Measurements from ENCODE around the gene SLC50A1. TPM values are rescaled to one million over a fixed set of nuclear protein-coding genes. Genes with fewer than 3 reads are reported as not detected.

SLC50A1 gene
- total and polyA plus RNA-seq, 4 donors: 12.7 to 23.3 (median 18.2) TPM

DNA sequence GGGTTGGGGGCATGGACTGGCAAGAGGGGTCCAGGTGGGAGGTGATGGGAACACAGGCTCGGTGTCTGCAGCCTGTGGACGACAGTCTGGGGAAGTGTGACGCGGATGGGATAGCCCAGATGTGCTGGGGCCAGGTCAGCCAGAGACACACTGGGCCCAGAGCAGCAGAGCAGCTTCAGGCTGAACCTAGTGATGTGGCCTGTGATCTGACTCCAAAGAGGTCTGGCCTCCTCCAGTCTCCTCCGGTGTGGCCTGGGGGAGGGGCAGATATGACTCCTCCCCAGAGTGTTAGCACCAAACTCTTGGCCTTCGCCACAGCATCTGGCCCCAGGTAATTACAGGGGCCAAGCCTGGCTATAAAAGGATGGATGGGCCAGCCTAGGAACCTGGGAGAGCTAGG is 43.5 kb upstream of the SLC50A1 start:
- TF ChIP-seq FOXA1 (IDR thresholded peaks at IDR 0.05): no peak
- TF ChIP-seq HNF4A (conservative IDR thresholded peaks at IDR 0.05): no peak
- TF ChIP-seq ZBTB33 (IDR thresholded peaks at IDR 0.05): no peak
- TF ChIP-seq EGR1 (IDR thresholded peaks at IDR 0.05; ENCODE audit: low read depth in 2 of 2): no peak
- no peak for TF ChIP-seq MAX (IDR thresholded peaks at IDR 0.05)
- TF ChIP-seq TAF1 (conservative IDR thresholded peaks at IDR 0.05): no peak
- no peak for TF ChIP-seq YY1 (IDR thresholded peaks at IDR 0.05)
- no peak for TF ChIP-seq NR2F2 (IDR thresholded peaks at IDR 0.05)
- no peak for TF ChIP-seq RAD21 (IDR thresholded peaks at IDR 0.05)

DNA sequence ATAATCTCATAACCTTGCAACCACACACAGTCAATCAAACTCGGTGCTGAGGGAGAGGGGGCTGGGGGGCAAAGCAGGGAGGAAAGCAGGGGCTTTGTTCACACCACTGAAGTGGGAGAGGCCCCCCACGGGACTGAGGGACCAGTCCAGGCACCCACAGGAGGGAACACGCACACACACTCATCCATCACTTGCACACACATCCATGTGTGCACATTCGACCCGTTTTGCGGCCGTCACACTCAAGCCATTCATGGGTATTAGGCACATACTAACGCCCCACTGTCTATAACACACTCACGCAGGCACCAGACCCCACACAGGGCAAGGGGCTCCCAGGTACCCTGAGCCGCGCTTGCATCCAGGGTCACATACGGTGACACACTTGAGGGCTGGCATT is 43.0 kb upstream of the SLC50A1 start:
- Histone ChIP-seq H3K27me3 (ENCODE audit: control insufficient read depth in 4 of 4, insufficient read depth in 4 of 4, low read length in 3 of 4) (no peaks in the 10 kb centered on the region), H3K4me1 (ENCODE audit: control insufficient read depth in 4 of 4, insufficient read depth in 4 of 4, low read length in 3 of 4) (peaks cover 3 to 22% (median 14%) of the 10 kb centered on the region in 4 donors), H3K27ac (ENCODE audit: low read depth in 1 of 2, low read length in 2 of 2) (no peak overlapping the region), H3K4me3 (ENCODE audit: low read depth in 1 of 3, low read length in 3 of 3) (no peak overlapping the region), H3K36me3 (ENCODE audit: control insufficient read depth in 4 of 4, insufficient read depth in 3 of 4, low read depth in 1 of 4, low read length in 3 of 4) (no peaks in the 10 kb centered on the region), H3K9ac (ENCODE audit: low read depth in 1 of 2, low read length in 2 of 2) (no peak overlapping the region), H3K9me3 (ENCODE audit: control insufficient read depth in 4 of 4, low read length in 3 of 4) (no peaks in the 10 kb centered on the region)
- WGBS: 88% methylated on average over 12 of the region's 12 CpGs
- no peak for TF ChIP-seq MAX (IDR thresholded peaks at IDR 0.05)
- no peak for TF ChIP-seq JUND (IDR thresholded peaks at IDR 0.05)
- no peak for TF ChIP-seq SP1 (IDR thresholded peaks at IDR 0.05)
- no peak for TF ChIP-seq HNF4G (IDR thresholded peaks at IDR 0.05)
- TF ChIP-seq GABPA (IDR thresholded peaks at IDR 0.05 in 1 of 2, conservative IDR thresholded peaks at IDR 0.05 in 1 of 2): no peak
- TF ChIP-seq, protein P1, sequence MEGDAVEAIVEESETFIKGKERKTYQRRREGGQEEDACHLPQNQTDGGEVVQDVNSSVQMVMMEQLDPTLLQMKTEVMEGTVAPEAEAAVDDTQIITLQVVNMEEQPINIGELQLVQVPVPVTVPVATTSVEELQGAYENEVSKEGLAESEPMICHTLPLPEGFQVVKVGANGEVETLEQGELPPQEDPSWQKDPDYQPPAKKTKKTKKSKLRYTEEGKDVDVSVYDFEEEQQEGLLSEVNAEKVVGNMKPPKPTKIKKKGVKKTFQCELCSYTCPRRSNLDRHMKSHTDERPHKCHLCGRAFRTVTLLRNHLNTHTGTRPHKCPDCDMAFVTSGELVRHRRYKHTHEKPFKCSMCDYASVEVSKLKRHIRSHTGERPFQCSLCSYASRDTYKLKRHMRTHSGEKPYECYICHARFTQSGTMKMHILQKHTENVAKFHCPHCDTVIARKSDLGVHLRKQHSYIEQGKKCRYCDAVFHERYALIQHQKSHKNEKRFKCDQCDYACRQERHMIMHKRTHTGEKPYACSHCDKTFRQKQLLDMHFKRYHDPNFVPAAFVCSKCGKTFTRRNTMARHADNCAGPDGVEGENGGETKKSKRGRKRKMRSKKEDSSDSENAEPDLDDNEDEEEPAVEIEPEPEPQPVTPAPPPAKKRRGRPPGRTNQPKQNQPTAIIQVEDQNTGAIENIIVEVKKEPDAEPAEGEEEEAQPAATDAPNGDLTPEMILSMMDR (IDR thresholded peaks at IDR 0.05; ENCODE audit: low read depth, low read length, missing input control): no peak
- TF ChIP-seq FOXA2 (IDR thresholded peaks at IDR 0.05): no peak
- TF ChIP-seq REST (IDR thresholded peaks at IDR 0.05): no peak
- no peak for TF ChIP-seq FOXA1 (IDR thresholded peaks at IDR 0.05)
- TF ChIP-seq TAF1 (conservative IDR thresholded peaks at IDR 0.05): no peak
- no peak for TF ChIP-seq YY1 (IDR thresholded peaks at IDR 0.05)
- no peak for TF ChIP-seq ATF3 (IDR thresholded peaks at IDR 0.05)
- no peak for TF ChIP-seq NR2F2 (IDR thresholded peaks at IDR 0.05)
- TF ChIP-seq EGR1 (IDR thresholded peaks at IDR 0.05; ENCODE audit: low read depth in 2 of 2): no peak
- no peak for TF ChIP-seq RXRA (IDR thresholded peaks at IDR 0.05)
- DNase-seq (ENCODE audit: low spot score): no peak

More for the DNA sequence above, 43.5 kb upstream of the SLC50A1 start:
- Histone ChIP-seq H3K4me1 (ENCODE audit: control insufficient read depth in 4 of 4, insufficient read depth in 4 of 4, low read length in 3 of 4) (peaks cover 3 to 22% (median 14%) of the 10 kb centered on the region in 4 donors), H3K4me3 (ENCODE audit: low read depth in 1 of 3, low read length in 3 of 3) (peak overlapping the region in 1 of 3 donors; percentile 47), H3K36me3 (ENCODE audit: control insufficient read depth in 4 of 4, insufficient read depth in 3 of 4, low read depth in 1 of 4, low read length in 3 of 4) (no peaks in the 10 kb centered on the region), H3K27me3 (ENCODE audit: control insufficient read depth in 4 of 4, insufficient read depth in 4 of 4, low read length in 3 of 4) (no peaks in the 10 kb centered on the region), H3K9ac (ENCODE audit: low read depth in 1 of 2, low read length in 2 of 2) (no peak overlapping the region), H3K9me3 (ENCODE audit: control insufficient read depth in 4 of 4, low read length in 3 of 4) (no peaks in the 10 kb centered on the region), H3K27ac (ENCODE audit: low read depth in 1 of 2, low read length in 2 of 2) (no peak overlapping the region)
- no peak for DNase-seq (ENCODE audit: low spot score)
- WGBS: 85% methylated on average over 6 of the region's 6 CpGs

Measured in liver (tissue), 9 donors.